22Rv1 (cell line): ENCODE data around the gene ASF1B.

Experiments
- H3K27ac ChIP-seq: fragments of 450-650 bp; 2 replicates; pipeline ENCODE4 v1.5.1; 2017
- CTCF ChIP-seq: fragments of 450-650 bp; IDR thresholded peaks from 2 replicates; pipeline ENCODE4 v1.5.1; 2017; ENCODE audit warnings: mild to moderate bottlenecking
- ZFX ChIP-seq: fragments of 450-650 bp; IDR thresholded peaks from 2 replicates; pipeline ENCODE4 v1.6.1; 2017; ENCODE audit warnings: antibody characterized with exemption, borderline replicate concordance

Gene ASF1B

DNA sequence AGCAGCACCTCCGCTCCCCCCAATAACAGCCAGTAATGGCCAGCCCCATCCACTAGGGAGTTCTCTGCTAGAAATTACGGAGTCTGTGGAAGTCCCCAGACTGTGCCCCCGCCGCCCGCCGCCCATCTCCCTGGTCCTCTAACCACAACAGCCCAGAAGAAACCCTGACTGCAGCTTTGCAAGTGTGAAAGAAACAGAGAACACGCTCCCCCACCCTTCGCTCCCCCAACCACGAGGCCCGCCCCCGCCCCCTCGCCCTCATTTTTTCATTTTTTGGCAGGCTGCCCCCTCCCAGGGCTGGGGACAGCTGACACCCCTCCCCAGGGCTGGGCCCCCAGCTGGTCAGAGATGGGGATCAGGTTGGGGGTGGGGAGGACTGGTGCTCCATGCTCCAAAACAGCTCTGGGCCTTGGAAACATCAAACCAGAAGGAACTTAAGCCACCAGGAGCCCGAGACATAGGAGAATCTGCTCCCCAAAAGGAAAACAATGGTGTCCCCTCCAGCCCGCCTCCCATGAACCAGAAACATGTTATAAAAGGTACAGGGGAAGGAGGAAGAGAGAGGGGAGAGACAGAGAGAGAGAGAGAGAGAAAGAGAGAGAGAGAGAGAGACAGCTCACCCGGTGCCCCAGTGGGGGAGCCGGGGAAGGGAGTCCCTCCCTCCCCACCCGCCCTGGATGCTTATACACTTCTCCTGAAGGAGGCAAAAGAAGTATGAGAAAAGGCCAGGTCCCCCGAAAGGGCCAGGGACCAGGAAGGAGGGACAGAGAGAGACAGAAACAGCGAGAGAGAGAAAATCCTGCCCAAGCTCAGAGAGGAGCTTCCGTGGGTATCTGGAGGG is 29.8 kb upstream of the ASF1B start:
- TF ChIP-seq ZFX (no peak), CTCF (no peak)
- no peak overlapping the region for H3K27ac ChIP-seq

DNA sequence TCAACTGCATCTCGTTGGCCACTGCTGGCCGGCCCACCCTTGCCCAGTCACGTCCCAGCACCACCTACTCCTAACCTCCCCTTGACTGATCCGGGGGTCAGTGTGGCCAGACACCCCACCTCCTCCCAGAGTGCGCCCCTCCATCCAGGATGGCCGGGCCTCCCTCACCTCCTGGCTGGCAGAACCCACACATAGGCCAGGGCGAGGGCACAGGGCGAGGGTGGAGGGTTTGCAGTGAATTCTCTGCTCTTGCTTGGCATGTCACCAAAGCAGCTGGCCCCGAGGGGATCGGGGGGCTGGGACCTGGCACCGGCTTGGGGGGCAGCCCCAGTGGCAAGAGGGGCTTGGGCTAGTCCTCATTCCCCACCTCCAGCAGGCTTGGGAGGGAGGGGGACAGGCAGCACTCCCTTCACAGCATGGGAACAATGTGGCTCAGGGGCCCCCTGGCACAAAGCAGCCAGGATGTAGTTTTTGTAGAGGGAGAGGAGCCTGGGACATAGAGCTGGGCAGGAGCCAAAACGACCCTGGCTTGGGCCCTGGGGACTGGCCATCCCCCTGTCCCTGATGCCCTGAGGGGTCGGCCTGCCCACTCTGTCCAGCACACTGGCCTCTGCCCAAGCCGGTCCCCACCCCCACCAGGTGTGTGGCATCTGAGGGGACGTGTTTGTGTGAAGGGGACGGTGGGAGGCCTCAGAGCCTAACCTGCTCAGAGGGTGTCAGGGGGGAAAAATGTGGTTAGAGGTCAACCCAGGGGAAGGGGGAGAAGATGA is 28.5 kb upstream of the ASF1B start:
- H3K27ac ChIP-seq = no peak overlapping the region
- no peak for TF ChIP-seq ZFX
- no peak for TF ChIP-seq CTCF

GRCh38 chr19:14164082-14164481 is 27.7 kb upstream of the ASF1B start:
- no peak overlapping the region for H3K27ac ChIP-seq
- TF ChIP-seq ZFX (no peak), CTCF (no peak)

DNA sequence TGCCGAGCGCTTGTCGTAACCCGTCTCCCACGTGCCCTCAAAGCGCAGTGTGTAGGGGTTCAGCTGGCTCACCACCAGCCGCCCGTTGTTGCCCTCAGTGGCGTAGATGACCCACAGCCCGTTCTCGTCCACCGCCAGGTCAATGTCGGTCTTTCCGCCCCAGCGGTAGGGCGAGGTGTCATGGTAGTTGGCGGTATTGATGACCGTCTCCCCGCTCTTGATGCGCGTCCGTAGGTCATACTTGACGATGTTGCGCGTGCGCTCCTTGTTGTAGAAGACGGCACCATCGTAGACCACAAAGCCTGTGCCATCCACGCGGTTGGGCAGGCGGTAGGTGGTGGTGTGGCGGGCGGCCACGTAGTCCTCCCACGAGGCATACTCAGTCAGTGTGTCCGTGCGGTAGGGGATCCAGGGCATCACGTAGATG is 26.5 kb upstream of the ASF1B start:
- TF ChIP-seq ZFX (no peak), CTCF (no peak)
- H3K27ac ChIP-seq = no peak overlapping the region

- H3K27ac ChIP-seq = no peak overlapping the region
- TF ChIP-seq CTCF = no peak
Observed at GRCh38 chr19:14161305-14161704, 24.9 kb upstream of the ASF1B start.

- no peak overlapping the region for H3K27ac ChIP-seq
- TF ChIP-seq CTCF = no peak
- TF ChIP-seq ZFX = no peak
Observed at GRCh38 chr19:14160017-14160703, 23.8 kb upstream of the ASF1B start.
